Left ventricle myocardium inferior (tissue), 1 donor: ENCODE measurements around the gene DCAF15. TPM values are rescaled to one million over a fixed set of nuclear protein-coding genes. Genes with fewer than 3 reads are reported as not detected.

ENCODE experiments used
- DNase-seq: peaks from one replicate; pipeline ENCODE4 v3.0.0-alpha.2; 2020
- H3K27ac ChIP-seq: fragments of 200-600 bp; replicated peaks from 2 replicates; pipeline ENCODE4 v1.8.0; 2021
- H3K27me3 ChIP-seq: fragments of 200-600 bp; 2 replicates; pipeline ENCODE4 v1.8.0; 2021; ENCODE audit warnings: low read depth
- H3K36me3 ChIP-seq: fragments of 200-600 bp; 2 replicates; pipeline ENCODE4 v1.8.0; 2021
- H3K4me1 ChIP-seq: fragments of 200-600 bp; 2 replicates; pipeline ENCODE4 v1.8.0; 2021
- H3K4me3 ChIP-seq: fragments of 200-600 bp; 2 replicates; pipeline ENCODE4 v1.8.0; 2021; ENCODE audit warnings: mild to moderate bottlenecking, moderate library complexity
- H3K9me3 ChIP-seq: fragments of 200-600 bp; replicated peaks from 2 replicates; pipeline ENCODE4 v1.8.0; 2021
- intact Hi-C: fragments of 100-400 bp; cut with micrococcal nuclease; formaldehyde crosslinking; loops from one replicate; pipeline ENCODE4 v1.11.0; 2022
- total RNA-seq: library from RNA; stranded (reverse); fragmentation: NEBNext Ultra II Directional; extraction: Animal tissue kit (Norgen Biotek cat#: 25700); gene quantifications from one replicate; pipeline ENCODE4 v1.2.1, GENCODE V29; 2021
- TF ChIP-seq, protein P1 (sequence below): fragments of 200-600 bp; IDR thresholded peaks from 2 replicates; pipeline ENCODE4 v1.8.0; 2021; ENCODE audit warnings: antibody characterized with exemption, mild to moderate bottlenecking, borderline replicate concordance
- donor health status: DM: no; HTN: yes; CAD: no; lungs with severe emphysema.

The DCAF15 gene
- total RNA-seq, 1 donor from 2014 or later = 17.0 TPM

DNA sequence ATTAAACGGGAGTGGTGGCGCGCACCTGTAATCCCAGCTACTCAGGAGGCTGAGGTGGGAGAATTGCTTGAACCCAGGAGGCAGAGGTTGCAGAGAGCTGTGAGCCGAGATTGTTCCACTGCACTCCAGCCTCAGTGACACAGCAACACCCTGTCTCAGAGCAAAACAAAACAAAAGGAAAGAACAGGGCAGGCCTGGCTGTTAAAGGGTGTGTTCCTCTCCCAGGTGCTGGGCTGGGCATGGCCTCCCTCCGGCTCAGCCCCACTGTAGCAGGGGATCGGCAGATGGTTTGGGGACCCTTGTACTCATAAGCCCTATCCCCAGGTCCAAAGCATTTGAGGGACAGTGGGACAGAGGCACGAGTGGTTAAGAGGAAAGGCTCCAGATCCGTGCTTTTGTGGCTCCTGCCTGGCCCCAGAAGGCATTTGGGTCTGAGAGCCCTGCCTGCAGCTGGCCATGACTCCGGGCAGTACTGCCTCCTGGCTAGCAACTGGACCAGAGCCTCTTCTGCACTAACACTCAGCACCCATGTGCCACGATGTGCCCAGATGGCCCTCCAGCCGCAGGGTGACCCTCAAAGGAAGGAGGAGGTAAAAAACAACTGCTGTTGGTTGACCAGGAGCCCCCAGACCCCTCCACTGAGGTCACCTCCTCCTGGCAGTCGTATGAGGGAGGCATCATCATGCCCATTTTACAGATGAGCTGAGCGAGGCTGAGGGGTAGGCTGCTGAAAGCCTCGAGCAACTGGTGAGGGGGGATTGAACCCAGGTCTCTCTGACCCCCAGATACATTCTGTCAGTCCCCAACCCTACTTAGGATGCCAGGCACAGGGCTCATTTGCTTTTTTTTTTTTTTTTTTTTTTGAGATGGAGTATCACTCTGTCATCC, 43.8 kb downstream of the DCAF15 start:
- H3K27ac ChIP-seq = peak overlapping the region; percentile 80
- intact Hi-C loops = no loop called here
- H3K9me3 ChIP-seq = peaks cover 9% of the 10 kb centered on the region
- TF ChIP-seq, protein P1, sequence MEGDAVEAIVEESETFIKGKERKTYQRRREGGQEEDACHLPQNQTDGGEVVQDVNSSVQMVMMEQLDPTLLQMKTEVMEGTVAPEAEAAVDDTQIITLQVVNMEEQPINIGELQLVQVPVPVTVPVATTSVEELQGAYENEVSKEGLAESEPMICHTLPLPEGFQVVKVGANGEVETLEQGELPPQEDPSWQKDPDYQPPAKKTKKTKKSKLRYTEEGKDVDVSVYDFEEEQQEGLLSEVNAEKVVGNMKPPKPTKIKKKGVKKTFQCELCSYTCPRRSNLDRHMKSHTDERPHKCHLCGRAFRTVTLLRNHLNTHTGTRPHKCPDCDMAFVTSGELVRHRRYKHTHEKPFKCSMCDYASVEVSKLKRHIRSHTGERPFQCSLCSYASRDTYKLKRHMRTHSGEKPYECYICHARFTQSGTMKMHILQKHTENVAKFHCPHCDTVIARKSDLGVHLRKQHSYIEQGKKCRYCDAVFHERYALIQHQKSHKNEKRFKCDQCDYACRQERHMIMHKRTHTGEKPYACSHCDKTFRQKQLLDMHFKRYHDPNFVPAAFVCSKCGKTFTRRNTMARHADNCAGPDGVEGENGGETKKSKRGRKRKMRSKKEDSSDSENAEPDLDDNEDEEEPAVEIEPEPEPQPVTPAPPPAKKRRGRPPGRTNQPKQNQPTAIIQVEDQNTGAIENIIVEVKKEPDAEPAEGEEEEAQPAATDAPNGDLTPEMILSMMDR = no peak
- peak; percentile 11 for DNase-seq
- H3K36me3 ChIP-seq = peaks cover 41% of the 10 kb centered on the region
- no peaks in the 10 kb centered on the region for H3K27me3 ChIP-seq
- no peak overlapping the region for H3K4me3 ChIP-seq
- peaks cover 16% of the 10 kb centered on the region for H3K4me1 ChIP-seq

DNA sequence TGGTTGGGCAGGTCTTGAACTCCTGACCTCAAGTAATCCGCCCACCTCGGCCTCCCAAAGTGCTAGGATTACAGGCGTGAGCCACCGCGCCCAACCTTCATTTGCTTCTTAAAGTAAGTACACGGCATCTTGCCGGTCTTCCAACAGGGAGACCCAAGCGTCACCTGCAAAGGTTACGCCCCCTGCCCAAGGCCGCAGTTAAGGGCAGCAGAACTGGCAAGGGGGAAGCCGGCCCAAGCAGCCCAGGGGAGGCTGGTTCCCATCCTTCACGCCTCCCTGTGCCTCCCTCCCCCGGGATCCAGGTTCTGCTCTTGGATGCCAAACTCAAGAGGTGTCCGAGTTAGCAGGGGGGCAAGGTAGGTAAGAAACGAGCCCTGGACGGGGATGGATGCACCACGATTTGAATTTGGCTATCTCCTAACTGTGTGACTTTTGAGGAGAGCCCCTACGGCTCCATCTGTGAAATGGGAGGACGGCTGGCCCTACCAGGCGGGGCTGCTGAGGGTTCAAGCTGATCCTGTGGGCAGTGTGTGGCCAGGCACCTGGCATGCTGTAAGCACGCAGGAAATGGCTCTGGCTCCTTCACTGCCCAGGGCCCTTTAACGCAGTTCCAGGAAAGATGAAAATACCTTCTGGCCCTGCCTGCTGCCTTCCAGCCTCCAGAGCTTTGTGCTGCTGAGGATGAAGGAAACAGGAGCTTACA, 44.8 kb downstream of the DCAF15 start:
- peaks cover 9% of the 10 kb centered on the region for H3K9me3 ChIP-seq
- H3K27me3 ChIP-seq = no peaks in the 10 kb centered on the region
- H3K36me3 ChIP-seq = peaks cover 32% of the 10 kb centered on the region
- H3K4me3 ChIP-seq = no peak overlapping the region
- TF ChIP-seq, protein P1 = no peak
- H3K4me1 ChIP-seq = peaks cover 23% of the 10 kb centered on the region
- intact Hi-C loops = no loop called here
- peak; percentile 8 for DNase-seq
- no peak overlapping the region for H3K27ac ChIP-seq

DNA sequence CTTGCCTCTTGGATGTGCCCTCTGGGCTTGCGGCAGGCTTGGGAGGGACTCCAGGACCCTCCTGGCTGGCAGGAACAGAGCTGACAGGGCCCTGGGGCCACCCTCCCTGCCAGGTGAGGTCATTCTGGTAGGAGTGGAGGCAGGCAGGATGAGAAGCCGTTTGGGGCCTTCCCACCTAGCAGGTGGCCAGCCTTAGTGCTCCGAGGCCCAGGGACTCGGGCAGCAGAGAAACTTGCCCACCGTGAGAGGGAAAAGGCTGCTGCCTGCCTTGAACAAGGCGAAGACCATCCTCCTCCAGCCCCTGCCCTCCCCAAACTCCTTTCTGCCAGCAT, 45.3 kb downstream of the DCAF15 start:
- peak; percentile 9 for DNase-seq
- H3K9me3 ChIP-seq = peaks cover 9% of the 10 kb centered on the region
- no peak overlapping the region for H3K27ac ChIP-seq
- H3K4me1 ChIP-seq = peaks cover 28% of the 10 kb centered on the region
- TF ChIP-seq, protein P1 = no peak
- H3K36me3 ChIP-seq = peaks cover 26% of the 10 kb centered on the region
- H3K4me3 ChIP-seq = no peak overlapping the region
- no peaks in the 10 kb centered on the region for H3K27me3 ChIP-seq
- intact Hi-C loops = no loop called here

DNA sequence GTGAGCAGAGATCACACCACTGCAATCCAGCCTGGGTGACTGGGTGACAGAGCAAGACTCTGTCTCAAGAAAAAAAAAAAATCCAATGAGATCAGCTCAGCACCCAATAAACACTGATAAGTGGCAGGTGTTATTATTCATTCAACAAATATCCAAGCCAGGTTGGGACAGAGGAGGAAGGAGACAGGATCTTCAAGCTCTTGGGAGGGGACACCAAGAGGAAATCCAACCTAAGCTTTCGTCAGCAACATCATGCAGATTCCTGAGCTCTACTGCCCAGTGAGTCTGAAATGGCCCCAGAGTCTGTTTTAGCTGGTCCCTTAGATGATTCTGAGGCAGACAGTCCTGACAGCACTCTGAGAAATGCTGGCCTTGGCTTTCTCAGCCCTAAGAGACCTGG, 46.1 kb downstream of the DCAF15 start:
- Histone ChIP-seq H3K4me1 (peaks cover 36% of the 10 kb centered on the region), H3K4me3 (no peak overlapping the region), H3K27me3 (no peaks in the 10 kb centered on the region), H3K9me3 (peaks cover 9% of the 10 kb centered on the region), H3K27ac (no peak overlapping the region), H3K36me3 (peaks cover 19% of the 10 kb centered on the region)
- no peak for DNase-seq
- intact Hi-C loops = no loop called here
- TF ChIP-seq, protein P1 = no peak

DNA sequence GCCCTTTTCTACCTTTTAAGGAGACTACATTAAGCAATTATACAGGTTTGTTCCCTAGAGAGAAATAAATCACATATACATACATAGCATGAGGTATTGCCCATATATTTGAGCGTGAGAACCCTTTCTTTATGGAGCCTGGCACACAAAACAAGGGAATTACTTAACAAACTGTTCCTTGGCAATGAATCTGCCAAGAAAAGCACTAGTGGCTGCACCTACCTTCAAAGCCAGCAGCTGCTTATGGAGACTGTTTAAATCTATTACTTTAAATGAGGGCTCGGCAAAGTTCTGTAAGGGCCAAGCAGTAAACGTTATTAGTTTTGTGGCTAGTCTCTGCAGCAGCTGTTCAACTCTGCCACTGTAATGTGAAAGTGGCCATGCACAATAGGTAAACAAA, 46.8 kb downstream of the DCAF15 start:
- peaks cover 9% of the 10 kb centered on the region for H3K9me3 ChIP-seq
- DNase-seq = no peak
- H3K4me3 ChIP-seq = no peak overlapping the region
- intact Hi-C loops = no loop called here
- no peak overlapping the region for H3K27ac ChIP-seq
- TF ChIP-seq, protein P1 = no peak
- peaks cover 19% of the 10 kb centered on the region for H3K36me3 ChIP-seq
- H3K27me3 ChIP-seq = no peaks in the 10 kb centered on the region
- H3K4me1 ChIP-seq = peaks cover 43% of the 10 kb centered on the region
